NB4 (cell line): Measurements from ENCODE around the gene GSX2.

Source experiments
- MAX ChIP-seq: IDR thresholded peaks from 2 replicates; pipeline ENCODE4 v1.6.1; 2011; ENCODE audit warnings: low read depth, low read length
- MYC ChIP-seq: IDR thresholded peaks from 2 replicates; pipeline ENCODE4 v1.6.1; 2011; ENCODE audit warnings: low read depth, low read length
- POLR2A ChIP-seq: IDR thresholded peaks from 2 replicates; pipeline ENCODE4 v1.6.1; 2011; ENCODE audit warnings: mild to moderate bottlenecking; ENCODE audit not compliant: insufficient read length; ENCODE audit errors: extremely low read depth
- TF ChIP-seq, protein P1 (sequence below): IDR thresholded peaks from one replicate; pipeline ENCODE4 v1.5.1; 2012; ENCODE audit warnings: low read depth, low read length

GRCh38 chr4:54074381-54074780 is 25.6 kb upstream of the GSX2 start:
- TF ChIP-seq MAX (no peak), POLR2A (no peak), MYC (no peak)
- TF ChIP-seq, protein P1, sequence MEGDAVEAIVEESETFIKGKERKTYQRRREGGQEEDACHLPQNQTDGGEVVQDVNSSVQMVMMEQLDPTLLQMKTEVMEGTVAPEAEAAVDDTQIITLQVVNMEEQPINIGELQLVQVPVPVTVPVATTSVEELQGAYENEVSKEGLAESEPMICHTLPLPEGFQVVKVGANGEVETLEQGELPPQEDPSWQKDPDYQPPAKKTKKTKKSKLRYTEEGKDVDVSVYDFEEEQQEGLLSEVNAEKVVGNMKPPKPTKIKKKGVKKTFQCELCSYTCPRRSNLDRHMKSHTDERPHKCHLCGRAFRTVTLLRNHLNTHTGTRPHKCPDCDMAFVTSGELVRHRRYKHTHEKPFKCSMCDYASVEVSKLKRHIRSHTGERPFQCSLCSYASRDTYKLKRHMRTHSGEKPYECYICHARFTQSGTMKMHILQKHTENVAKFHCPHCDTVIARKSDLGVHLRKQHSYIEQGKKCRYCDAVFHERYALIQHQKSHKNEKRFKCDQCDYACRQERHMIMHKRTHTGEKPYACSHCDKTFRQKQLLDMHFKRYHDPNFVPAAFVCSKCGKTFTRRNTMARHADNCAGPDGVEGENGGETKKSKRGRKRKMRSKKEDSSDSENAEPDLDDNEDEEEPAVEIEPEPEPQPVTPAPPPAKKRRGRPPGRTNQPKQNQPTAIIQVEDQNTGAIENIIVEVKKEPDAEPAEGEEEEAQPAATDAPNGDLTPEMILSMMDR: no peak
